SH-SY5Y (cell line): ENCODE data around the gene VPS26B.

ENCODE experiments used
- GATA2 ChIP-seq: IDR thresholded peaks from 2 replicates; pipeline ENCODE4 v1.6.1; 2011; ENCODE audit warnings: mild to moderate bottlenecking, low read depth, low read length
- GATA3 ChIP-seq: IDR thresholded peaks from 2 replicates; pipeline ENCODE4 v1.6.1; 2011; ENCODE audit warnings: low read depth, mild to moderate bottlenecking, low read length, moderate library complexity

DNA sequence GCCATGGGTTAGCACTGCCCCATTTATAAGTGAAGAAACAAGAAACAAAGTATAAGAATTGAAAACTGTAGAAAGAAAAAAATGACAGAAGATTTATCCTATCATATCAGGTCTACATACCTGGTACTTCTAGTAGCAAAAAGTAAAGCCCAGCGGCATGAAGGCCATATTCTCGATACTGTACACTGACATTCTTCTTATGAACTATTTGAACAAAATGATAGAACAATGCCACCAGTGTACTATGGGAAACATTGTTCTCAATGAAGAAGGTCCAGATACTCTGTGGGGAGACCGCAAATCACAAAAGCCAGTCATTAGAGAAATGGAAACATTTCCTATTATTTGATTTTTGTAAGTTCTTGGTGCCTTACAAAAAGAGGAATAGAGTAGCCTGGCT is 7.7 kb upstream of the VPS26B start:
- TF ChIP-seq GATA2 (no peak), GATA3 (no peak)
